ENCODE measurements around the gene ZNF792.
A peak's percentile ranks its signal among the peaks of the same experiment; 100 is the strongest.
"Not testable (repeated sequence)": the region's sequence is repeated elsewhere in the genome, so short reads cannot be mapped to it uniquely, and the experiment has no call there.

The ZNF792 gene

GRCh38 chr19:34998777-34999497 lies 34.9 kb upstream of the ZNF792 start:
- DNase-seq, result no peak

- not testable (repeated sequence) for DNase-seq
Measured at GRCh38 chr19:34998224-34998623, 34.2 kb upstream of the ZNF792 start.

- no peak for DNase-seq
Measured at GRCh38 chr19:34997071-34997617, 33.1 kb upstream of the ZNF792 start.

- DNase-seq, result no peak
Measured at GRCh38 chr19:34995551-34995950, 31.5 kb upstream of the ZNF792 start.

GRCh38 chr19:34994643-34995541 lies 30.9 kb upstream of the ZNF792 start:
- peak; percentile 34 for DNase-seq

- no peak for DNase-seq
Measured at GRCh38 chr19:34994286-34994642, 30.2 kb upstream of the ZNF792 start.

- not testable (repeated sequence) for DNase-seq
Measured at GRCh38 chr19:34992582-34992981, 28.6 kb upstream of the ZNF792 start.

GRCh38 chr19:34991542-34992333 lies 27.7 kb upstream of the ZNF792 start:
- no peak for DNase-seq

GRCh38 chr19:34990578-34991192 lies 26.7 kb upstream of the ZNF792 start:
- no peak for DNase-seq

- no peak for DNase-seq
Measured at GRCh38 chr19:34989298-34989697, 25.3 kb upstream of the ZNF792 start.

GRCh38 chr19:34988119-34988518 lies 24.1 kb upstream of the ZNF792 start:
- no peak for DNase-seq

GRCh38 chr19:34985249-34986022 lies 21.4 kb upstream of the ZNF792 start:
- no peak for DNase-seq

GRCh38 chr19:34984287-34984686 lies 20.3 kb upstream of the ZNF792 start:
- DNase-seq, result no peak

- DNase-seq, result no peak
Measured at GRCh38 chr19:34983786-34984185, 19.8 kb upstream of the ZNF792 start.

- DNase-seq, result no peak
Measured at GRCh38 chr19:34982275-34982674, 18.2 kb upstream of the ZNF792 start.

- DNase-seq, result peak; percentile 22
Measured at GRCh38 chr19:34979819-34980640, 16.0 kb upstream of the ZNF792 start.

- DNase-seq, result no peak
Measured at GRCh38 chr19:34976611-34977010, 12.6 kb upstream of the ZNF792 start.

- DNase-seq, result no peak
Measured at GRCh38 chr19:34975056-34975455, 11.0 kb upstream of the ZNF792 start.

- no peak for DNase-seq
Measured at GRCh38 chr19:34974646-34975045, 10.6 kb upstream of the ZNF792 start.

GRCh38 chr19:34972163-34972705 lies 8.2 kb upstream of the ZNF792 start:
- DNase-seq, result no peak

All from NCI-H748 treated with DMSO at 0.1 percent for 48 hours (cell line).